ENCODE data around the gene C7orf25.

Gene C7orf25

DNA sequence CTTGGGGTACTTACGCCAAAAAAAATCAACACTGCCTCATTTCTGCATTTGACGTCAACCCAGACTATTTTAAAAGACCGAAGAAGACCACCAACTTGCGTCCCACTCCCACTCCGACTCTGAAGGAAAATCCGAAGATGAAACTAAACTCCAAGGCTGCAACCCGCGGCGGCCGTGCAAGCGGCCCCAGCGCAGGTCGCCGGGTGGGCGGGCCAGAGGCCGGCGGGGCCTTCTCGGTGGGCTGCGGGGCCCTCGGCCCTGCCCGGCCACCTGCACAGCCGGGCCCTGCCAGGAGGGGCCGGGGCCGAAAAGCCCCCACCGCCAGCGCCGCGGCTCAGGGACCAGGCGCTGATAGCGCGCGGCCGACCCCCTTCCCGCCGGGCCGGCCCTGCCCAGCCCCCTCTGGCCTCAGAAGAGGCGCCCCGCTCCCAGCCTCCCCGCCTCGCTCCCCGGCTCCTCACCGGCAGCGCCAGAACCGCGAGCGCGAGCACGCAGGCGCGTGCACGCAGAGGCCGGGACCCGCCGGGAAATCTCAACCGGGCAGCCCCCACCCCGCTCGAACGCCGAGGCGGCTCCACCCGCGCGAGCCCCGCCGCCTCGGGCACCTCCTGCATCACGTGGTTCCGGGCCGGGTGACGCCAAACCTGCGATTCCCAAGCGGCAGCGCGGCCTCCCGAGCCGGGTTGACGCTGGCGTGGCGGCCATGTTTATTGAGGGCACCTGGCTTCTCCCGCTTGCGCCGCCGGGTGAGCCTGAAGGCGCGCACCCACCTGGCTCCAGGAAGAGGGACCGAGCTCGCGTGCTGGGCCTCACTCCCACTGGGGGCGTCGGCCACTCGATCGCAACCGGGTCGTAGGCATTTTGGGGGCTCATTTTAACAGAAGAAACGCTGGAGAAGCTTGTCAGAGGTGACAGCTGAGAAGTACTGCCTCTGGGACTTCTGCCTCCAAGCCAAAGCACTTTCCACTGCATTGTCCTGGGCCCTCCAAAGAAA lies at the start of gene C7orf25:
Gene C7orf25 (minus strand): TSS at position 617 of the 994 bp plus-strand sequence. CDS start 1,170 bp downstream, outside the sequence.
- peak; percentile 97 to 99 for DNase-seq

- no peak for DNase-seq
Observed at GRCh38 chr7:42961170-42961569, 49.3 kb upstream of the C7orf25 start.

DNA sequence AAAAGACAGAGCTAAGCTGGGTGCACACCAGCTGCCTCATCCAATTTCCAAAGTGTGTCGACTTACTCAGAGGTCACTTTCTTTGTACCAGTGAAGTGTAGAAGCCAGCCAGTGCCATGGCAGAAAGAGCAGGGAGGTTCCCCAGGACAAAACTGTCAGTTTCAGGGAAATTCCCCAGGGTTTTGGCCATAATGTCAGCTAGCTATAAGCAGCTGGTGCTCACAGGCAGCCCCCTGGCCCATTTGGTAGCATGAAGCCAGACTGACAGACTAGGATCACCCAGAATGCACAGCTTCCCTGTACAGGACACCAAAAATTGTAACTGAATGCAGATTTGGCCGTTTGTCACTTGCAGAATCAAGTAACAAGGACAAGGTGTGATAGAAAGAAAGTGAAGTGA lies 48.9 kb upstream of the C7orf25 start:
- DNase-seq = no peak

DNA sequence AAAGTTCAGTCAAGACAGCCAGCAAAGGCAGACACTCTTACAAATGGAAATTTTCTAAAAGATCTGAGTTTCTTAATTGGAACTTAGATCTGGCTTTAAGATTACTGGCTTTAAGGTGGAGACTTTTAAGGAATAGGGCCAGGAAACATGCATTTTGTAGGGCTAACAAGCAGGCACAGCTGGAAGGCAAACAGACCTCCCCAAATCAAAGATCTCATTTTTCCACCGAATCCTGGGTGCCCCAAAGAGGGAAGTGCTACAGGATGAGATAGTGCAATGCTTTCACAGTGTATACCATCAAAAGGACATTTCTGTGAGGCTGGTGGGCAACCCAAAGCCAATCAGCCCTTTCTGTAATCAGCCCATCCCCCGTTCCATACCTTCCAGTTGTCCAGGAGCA lies 47.7 kb upstream of the C7orf25 start:
- no peak for DNase-seq

DNA sequence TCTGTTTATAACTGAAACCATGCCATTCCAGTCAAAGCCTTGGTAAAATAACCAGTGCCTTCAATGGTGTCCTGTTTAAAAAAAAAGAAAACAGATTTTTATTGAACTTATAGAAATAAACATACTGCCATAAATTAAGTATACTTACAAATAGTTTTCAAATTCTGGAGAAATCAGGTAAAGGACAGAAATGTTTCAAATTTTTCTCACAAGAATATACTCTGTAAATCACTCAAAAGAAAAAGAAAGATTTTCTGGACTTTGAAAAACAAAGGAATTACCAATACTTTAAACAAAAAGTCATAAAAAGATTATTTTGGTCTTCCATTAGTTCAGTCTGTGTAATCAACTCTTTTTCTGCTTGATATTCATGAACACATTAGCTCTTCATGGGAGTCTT lies 44.2 kb upstream of the C7orf25 start:
- DNase-seq = no peak

DNA sequence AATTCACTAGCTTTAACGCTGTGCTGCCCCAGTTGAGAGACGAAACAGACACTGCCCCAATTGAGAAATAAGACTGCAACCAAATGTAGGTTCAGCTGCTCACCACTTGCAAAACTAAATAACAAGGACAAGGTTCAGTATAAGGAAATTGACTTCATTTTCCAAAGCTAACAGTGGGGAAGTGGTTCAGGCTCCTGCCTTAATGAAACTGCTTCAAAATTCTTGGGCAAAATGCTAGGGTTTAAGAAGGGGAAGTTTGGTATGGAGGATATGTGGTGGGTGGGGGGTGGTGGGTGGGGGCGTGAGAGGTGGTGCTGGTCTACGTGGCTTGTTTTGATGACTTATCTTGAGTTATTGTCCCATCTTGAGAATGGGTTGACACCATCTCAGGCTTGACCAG lies 42.1 kb upstream of the C7orf25 start:
- DNase-seq = no peak

DNA sequence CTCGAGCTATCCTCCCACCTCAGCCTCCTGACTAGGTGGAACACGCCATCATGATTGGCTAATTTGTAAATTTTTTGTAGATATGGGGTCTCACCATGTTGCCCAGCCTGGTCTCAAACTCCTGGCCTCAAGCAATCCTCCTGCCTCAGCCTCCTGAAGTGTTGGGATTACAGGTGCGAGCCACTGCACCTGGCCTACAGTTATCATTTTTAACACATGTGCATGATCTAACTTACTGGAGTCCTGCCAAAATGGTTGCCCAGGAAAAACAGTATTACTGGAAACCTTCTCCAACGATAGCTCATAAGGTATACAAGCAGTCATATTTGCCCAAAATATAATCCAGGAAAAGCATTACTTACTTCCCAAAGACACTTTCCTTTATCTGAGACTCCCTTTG lies 40.5 kb upstream of the C7orf25 start:
- no peak for DNase-seq

- DNase-seq = no peak
Observed at GRCh38 chr7:42950417-42950816, 38.5 kb upstream of the C7orf25 start.

GRCh38 chr7:42947521-42947920 lies 35.7 kb upstream of the C7orf25 start:
- DNase-seq = no peak

- DNase-seq = no peak
Observed at GRCh38 chr7:42946627-42946950, 34.7 kb upstream of the C7orf25 start.

DNA sequence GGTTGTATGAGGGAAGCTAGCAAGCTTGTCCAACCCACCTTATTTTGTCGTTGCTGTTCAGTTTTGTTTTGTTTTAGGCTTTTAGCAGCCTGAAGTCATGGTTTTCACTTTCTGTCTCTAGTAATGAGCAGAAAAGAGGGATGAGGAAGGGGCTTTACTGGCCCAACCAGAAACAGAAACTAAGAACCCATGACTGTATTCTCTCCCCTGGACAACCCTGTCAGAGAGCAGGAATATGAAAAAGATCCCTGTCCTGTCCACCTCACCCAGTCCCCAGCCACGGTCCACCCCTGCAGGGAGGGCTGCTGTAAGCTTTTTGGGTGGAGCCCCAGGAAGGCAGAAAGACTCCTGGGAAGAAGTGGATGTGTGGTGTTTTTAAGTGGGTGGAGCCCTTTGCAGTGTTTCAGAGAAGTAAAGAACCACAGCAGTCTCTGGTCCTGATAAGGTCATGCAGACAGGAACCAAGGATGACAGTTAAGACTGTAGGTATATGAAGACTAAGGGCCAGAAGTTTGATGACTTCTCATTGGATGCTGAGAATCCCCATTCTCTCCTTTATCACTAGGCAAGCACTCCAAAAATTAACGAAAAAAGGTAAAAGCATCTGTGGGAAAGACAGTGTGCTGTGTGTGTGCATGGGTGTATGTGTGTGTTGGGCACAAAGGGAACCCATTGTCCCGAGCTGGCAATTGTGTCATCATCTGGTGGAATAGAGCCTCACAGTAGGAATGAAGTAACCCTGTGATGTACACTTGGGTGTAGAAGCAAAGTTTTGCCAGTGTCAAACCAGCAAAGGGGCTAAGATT lies 34.2 kb upstream of the C7orf25 start:
- no peak for DNase-seq

DNA sequence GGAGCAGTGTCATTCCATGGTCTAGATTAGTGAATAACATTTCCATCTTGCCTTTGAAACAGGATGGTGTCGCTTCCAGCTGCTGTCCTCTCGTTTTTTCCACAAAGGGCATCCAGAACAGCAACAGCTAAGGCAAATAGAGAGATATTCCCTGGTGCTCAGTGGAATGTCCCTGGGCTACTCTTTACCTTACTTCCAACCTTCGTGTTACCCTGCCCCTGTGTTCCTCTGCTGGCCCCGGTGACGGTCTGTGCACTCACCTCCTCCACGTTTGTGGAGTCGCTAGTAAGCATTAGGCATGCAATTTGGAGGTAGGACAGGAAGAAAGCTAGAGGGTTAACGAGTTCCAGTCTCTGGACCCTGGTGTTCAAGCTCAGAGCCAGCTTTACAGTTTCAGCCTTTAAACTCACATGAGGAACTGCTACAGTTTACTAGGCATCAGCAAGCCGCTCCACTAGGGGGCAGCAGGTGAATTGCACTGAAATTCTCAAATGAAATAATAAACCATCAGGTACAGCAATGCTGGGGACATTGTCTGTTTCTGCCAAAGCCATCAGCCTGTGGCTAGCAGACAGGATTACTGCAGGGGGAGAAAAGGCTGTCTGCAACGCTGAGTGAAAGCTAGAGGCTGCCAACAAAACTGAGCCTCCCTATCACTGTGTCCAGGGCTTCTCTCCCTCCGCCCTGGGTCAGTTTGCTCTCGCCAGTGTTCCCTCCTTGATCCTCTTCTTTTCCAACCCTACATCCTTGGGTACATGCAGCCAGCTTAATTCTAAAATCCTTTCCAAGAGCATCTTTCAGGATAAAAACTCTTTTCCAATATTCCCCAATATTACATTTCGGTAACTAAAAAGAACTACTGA lies 29.3 kb upstream of the C7orf25 start:
- peak; percentile 83 to 88 for DNase-seq

DNA sequence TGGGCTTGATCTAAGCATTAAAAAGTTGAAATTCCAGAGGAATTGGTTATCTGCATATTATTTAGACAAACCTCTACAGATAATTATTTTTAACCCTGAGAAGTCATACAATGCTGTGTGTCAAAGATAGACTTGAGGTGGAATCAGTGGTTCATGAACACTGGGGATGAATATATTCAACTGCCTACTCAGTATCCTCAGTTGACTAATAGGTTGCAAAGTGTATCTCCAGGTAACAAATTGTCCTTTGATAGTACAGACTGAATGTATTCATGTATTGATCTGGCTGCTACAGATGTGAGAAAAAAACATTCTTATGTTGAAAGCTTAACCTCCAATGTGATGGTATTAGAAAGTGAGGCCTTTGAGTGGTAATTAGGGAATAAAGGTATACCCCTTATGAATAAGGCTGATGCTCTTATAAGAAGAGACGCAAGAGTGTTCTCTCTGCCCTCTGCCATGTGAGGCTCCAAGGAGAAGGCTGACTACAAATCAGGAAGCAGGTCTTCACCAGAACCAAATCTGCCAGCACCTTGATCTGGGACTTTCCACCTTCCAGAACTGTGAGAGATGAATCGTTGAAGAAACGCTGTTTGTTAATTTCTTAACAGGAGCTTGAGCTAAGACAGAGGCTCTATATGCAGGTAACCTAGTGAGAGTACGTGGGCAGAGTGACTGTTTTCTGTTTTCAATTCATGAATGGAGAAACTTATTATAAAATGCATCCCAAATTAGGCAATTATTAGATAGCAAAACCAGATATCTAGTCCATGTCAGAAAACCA lies 27.8 kb upstream of the C7orf25 start:
- no peak for DNase-seq

GRCh38 chr7:42935861-42936260 lies 24.0 kb upstream of the C7orf25 start:
- DNase-seq = no peak

- DNase-seq = no peak
Observed at GRCh38 chr7:42934291-42934690, 22.4 kb upstream of the C7orf25 start.

DNA sequence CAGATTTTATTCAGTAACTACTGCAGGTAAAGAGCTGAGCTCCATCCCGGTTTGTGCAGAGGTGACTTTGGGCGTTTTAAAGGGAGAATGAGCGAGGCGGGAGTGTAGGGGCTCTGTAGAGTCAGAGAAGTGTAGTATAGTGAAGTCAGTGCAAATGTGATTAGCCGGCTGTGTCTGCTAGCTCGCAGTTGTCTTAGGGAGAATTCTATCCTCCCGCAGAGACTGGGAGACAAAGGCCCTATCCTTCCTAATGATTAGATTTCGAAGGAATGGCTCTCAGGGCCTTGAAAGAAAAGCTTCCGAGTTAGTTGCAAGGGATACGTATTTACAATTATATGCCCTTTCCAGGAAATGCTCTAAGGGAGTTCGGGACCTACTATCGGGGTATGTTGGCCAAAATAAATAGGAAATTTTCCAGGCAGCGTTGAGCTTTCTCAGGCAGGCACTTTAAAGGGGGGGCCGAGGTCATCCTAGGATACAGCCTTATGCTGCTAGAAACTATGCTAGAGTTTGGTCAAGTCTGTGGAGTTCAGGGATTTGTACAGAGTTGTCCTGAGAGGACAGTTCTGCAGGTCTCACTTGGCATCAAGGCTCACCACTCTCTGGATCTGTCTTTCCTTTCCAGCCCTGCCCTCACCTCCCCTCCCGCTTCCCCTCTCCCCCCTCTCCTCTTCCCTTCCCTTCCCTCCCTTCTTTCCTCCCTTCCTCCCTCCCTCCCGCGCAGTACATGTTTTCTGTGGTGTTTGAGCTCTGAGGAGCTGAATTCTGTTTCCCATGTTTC lies 21.1 kb upstream of the C7orf25 start:
- peak; percentile 3 to 15 for DNase-seq

- peak; percentile 99 for DNase-seq
Observed at GRCh38 chr7:42931834-42932651, 20.2 kb upstream of the C7orf25 start, which contains the start of the genes MRPL32 and PSMA2. Gene MRPL32 (plus strand): TSS chr7:42932376. CDS start chr7:42932387, 11 bp downstream. Gene PSMA2 (minus strand): TSS chr7:42932174. CDS start chr7:42932158, 16 bp downstream.

DNA sequence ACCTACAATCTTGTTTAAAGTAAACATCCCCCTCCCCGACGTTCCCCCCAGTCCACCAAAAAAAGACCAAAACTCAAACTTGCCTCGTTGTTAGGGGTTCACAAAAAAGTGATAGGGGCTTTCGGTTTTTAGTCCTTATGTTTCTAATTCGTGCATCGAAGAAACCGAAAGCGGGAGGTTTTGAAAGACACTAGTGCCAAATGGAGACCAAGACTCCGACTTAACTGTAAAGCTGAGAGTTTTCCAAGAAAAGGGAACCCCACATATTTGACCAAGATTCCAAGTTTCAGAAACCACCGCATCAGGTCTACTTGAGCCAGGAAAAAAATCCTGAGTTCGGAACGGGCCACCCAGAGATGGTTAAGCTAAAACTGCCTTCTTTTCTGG lies 19.6 kb upstream of the C7orf25 start:
- DNase-seq = no peak

DNA sequence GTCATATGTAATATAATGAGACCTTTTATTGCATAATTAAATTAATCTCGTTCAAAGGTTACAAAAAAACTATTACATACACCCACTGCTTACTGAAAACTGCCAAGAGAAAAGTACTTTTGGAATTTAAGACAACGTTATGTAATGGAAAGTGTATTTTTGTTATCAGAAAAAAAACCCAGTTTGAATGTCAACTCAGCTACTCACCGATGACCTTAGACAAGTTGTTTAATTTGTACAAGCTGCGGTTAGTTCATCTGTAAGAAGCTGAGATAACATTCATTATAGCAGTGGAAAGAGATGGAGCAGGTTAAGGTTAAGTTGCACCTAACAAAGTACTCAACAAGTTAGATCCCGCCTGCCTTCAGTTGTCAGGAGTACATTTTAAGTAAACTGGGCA lies 19.0 kb upstream of the C7orf25 start:
- DNase-seq = no peak

DNA sequence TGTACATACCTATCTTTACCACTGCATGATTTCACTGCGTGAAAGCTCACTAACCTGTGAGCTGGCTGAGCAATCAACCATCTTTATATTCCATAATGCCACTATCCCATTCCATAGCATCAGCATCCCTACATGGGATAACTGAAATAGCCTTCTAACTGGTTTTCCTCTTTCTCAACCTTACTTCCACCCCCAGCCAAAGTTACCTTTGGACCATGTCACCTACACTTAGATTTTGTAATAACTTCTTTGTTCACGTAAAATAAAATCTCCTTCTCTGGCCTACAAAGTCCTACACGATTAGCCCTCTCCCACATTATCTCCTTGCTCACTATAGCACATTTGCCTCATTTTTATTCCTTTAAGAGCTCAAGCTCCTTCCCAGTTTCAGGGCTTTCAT lies 17.6 kb upstream of the C7orf25 start:
- no peak for DNase-seq

All from SHP77 (cell line).